HG03439 (cell line): ENCODE data around the gene RAB43.
"Not testable (repeated sequence)": the region's sequence is repeated elsewhere in the genome, so short reads cannot be mapped to it uniquely, and the experiment has no call there.

Experiments used
- ATAC-seq: cut with Tn5 transposase; IDR thresholded peaks from one replicate; pipeline ENCODE4 v1.9.1; 2021; ENCODE audit warnings: mild to moderate bottlenecking, moderate library complexity; ENCODE audit not compliant: unreplicated experiment

RAB43 gene

GRCh38 chr3:129122412-129123011 lies 908 bp upstream of the RAB43 start:
- ATAC-seq: no peak

- peak; percentile 39 for ATAC-seq
These were observed 400 bp downstream of the RAB43 start for GRCh38 chr3:129121016-129121791.

GRCh38 chr3:129120254-129121004 lies 1.2 kb downstream of the RAB43 start:
- ATAC-seq: peak; percentile 66

- no peak for ATAC-seq
These were observed 2.1 kb downstream of the RAB43 start for GRCh38 chr3:129119365-129120100.

- ATAC-seq: no peak
These were observed 2.9 kb downstream of the RAB43 start for GRCh38 chr3:129118745-129119144.

- ATAC-seq: no peak
These were observed 4.5 kb downstream of the RAB43 start for GRCh38 chr3:129117134-129117533.

GRCh38 chr3:129116482-129116946 lies 5.1 kb downstream of the RAB43 start:
- no peak for ATAC-seq

GRCh38 chr3:129114455-129114854 lies 7.1 kb downstream of the RAB43 start:
- ATAC-seq: no peak

- ATAC-seq: no peak
These were observed 9.1 kb downstream of the RAB43 start for GRCh38 chr3:129112308-129113052.

- not testable (repeated sequence) for ATAC-seq
These were observed 10.4 kb downstream of the RAB43 start for GRCh38 chr3:129111076-129111780.

GRCh38 chr3:129107793-129108192 lies 13.8 kb downstream of the RAB43 start:
- no peak for ATAC-seq

GRCh38 chr3:129106866-129107565 lies 14.6 kb downstream of the RAB43 start:
- ATAC-seq: no peak

GRCh38 chr3:129106320-129106719 lies 15.3 kb downstream of the RAB43 start:
- ATAC-seq: no peak

GRCh38 chr3:129105862-129106261 lies 15.7 kb downstream of the RAB43 start:
- no peak for ATAC-seq

- no peak for ATAC-seq
These were observed 17.0 kb downstream of the RAB43 start for GRCh38 chr3:129104498-129105079.

GRCh38 chr3:129104051-129104450 lies 17.6 kb downstream of the RAB43 start:
- no peak for ATAC-seq

- ATAC-seq: no peak
These were observed 18.3 kb downstream of the RAB43 start for GRCh38 chr3:129103296-129103695.

- ATAC-seq: no peak
These were observed 20.1 kb downstream of the RAB43 start for GRCh38 chr3:129101370-129102138.
